Measurements from ENCODE around the gene SCNN1A.

SCNN1A gene

DNA sequence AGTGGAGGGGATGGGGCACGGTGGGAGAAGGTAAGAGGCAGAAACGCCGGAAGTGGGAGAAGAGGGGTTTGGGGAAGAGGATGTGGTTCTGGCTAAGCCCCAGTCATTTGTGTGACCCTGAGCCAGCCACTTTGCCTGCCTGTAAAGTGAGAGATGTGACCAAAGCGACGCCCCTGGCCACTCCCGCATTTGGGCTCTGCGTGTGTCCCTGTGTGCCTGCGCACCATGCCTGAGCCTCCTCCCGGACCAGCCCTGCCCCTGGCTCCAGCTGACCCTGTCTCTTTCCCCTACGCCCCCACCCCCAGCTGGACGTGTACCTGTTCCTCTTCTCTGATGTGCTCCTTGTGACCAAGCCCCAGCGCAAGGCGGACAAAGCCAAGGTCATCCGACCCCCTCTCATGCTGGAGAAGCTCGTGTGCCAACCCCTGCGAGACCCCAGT is 56.9 kb downstream of the SCNN1A start:
- no peak for DNase-seq (ENCODE audit: low read depth in 3 of 3)

GRCh38 chr12:6317693-6318439 is 57.5 kb downstream of the SCNN1A start:
- no peak for DNase-seq (ENCODE audit: low read depth in 3 of 3)

DNA sequence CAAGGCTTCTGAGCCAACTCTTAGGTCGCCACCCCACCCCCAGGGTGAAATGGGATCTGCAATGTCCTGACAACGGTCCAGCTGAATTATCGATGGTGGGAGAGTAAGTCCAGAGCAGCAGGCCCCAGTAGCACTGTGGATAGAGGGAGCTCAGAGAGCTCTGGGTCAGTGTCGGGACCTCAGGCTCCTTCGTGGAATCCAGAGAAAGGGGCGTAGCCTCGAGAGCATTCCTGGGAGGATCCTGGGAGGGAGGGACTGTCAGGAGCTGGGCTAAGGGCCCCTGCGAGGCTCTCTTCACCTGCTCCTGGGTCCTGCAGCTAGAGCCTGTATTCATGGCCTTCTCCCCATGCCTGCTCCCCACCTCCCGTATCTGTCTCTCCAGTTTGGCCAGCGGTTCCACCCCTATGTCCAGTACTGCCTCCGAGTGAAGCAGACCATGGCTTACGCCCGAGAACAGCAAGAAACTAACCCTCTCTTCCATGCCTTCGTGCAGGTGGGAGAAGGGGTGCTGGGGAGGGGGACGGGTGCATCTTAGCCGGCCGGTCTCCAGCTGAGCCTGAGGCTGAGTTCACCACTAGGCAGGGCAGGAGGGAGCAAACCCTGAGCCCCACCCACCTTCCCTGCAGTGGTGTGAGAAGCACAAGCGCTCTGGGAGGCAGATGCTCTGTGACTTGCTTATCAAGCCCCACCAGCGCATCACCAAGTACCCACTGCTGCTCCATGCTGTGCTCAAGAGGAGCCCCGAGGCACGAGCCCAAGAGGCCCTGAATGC is 58.3 kb downstream of the SCNN1A start:
- DNase-seq (ENCODE audit: low read depth in 3 of 3): no peak

GRCh38 chr12:6315704-6316597 is 59.4 kb downstream of the SCNN1A start:
- no peak for DNase-seq (ENCODE audit: low read depth in 3 of 3)

DNA sequence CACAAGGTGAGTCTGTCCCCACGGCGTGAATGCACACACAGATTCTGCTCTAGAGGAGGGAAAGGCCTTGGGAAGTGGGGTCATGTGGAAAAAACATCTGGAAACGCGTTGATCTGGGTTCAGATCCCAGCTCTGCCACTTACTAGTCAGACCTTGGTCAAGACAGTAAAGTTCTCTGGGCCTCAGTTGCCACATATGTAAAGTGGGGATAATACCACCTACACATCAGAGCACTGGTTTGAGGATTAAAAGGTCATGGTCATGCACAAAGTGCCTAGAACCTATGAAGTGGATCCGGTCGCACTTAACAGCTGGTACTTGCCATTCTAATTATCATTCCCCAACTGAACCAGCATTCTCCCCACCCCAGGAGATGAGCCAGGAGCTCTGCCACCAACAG is 60.2 kb downstream of the SCNN1A start:
- no peak for DNase-seq (ENCODE audit: low read depth in 3 of 3)

- DNase-seq (ENCODE audit: low read depth in 3 of 3): no peak
These were observed 60.6 kb downstream of the SCNN1A start for GRCh38 chr12:6314776-6315175.

GRCh38 chr12:6313326-6313940 is 61.9 kb downstream of the SCNN1A start:
- no peak for DNase-seq (ENCODE audit: low read depth in 3 of 3)

DNA sequence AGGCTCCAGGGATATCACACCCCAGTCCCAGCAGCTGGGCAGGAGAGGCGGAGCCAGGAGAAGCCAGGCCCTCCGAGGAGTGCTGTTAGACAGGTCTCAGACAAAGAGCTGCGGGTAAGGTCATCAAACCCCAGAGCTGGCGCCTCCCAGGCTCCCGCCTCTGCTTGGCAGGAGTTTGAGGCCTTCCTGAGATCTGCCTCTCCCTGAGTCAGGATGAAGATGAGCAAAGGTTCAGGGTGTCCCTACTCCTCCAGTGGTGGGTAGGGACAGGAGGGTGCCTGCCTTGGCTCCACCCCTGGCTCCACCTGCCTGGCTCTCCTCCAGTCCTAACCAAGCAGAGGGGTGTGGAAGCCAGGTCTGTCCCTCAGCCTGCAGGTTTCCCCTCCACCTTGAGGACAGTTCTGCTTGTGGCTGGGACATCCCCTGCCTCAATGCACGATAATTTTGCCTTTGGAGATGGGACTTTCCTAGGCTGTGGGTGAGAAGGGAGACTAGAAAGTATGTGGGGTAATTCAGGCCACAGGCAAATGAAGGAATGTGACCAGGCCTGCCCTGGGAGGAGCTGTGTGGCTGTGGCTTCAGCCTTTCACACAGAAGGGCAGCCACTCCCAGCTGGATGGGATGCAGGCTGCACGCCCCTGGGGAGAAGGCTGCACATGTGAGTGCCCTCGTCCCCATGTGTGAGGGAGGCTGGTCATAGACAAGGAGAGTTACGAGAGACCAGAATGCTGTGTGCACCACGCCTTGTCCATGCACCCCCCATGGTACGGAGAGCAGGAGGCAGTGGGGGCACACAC is 62.6 kb downstream of the SCNN1A start:
- no peak for DNase-seq (ENCODE audit: low read depth in 3 of 3)

DNA sequence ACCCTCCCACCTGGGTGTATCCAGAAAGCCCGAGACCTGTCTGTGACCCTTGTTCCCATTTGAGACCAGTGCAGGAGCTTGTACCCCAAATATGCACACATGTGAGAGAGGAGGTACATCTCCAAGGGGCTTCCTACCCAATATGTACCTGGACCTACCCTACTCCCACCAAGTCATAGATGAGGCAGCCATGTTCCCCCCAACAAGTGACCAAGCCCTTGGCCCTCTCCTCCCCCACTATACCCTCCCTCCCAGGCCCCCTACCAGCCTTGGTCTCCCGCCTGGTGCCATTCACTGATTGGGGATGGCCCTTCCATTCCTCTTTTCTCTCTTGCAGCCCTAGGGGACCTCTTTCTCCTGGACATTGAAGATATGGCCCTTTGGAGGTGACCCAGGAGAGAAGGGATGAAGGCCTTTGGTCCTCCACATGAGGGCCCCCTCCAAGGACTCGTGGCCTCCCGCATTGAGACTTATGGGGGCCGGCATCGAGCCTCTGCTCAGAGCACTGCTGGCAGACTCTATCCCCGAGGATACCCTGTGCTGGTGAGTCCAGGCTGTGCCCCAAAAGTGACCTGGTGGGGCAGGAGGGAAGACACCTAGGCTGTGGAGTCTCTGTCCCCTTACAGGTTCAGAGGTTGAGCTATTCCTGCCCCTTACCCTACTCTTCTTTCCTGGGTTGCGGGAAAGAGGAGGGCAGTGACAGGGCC is 63.4 kb downstream of the SCNN1A start:
- no peak for DNase-seq (ENCODE audit: low read depth in 3 of 3)

- DNase-seq (ENCODE audit: low read depth in 3 of 3): no peak
These were observed 64.4 kb downstream of the SCNN1A start for GRCh38 chr12:6310771-6311610.

DNA sequence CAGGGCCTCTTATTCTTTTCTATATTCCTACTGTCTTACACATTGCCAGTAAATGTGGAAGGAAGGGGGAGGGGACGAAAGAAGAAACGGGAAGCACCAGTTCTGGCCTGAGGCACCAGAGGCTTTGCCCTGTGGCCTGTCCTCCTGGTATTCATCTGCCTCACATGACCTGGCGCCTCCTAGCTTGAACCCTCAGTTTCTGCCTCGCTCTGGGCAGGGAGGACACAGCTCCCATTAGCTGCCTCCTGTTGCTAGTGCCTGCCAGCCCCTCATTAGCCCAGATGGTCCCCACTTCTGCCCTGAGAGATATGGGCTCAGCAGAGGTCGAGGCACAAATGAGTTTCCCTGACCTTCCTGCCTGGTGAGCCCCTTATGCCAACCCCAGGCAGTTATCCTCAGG is 67.8 kb downstream of the SCNN1A start:
- DNase-seq (ENCODE audit: low read depth in 3 of 3): no peak

GRCh38 chr12:6306599-6307220 is 68.7 kb downstream of the SCNN1A start:
- DNase-seq (ENCODE audit: low read depth in 3 of 3): no peak

DNA sequence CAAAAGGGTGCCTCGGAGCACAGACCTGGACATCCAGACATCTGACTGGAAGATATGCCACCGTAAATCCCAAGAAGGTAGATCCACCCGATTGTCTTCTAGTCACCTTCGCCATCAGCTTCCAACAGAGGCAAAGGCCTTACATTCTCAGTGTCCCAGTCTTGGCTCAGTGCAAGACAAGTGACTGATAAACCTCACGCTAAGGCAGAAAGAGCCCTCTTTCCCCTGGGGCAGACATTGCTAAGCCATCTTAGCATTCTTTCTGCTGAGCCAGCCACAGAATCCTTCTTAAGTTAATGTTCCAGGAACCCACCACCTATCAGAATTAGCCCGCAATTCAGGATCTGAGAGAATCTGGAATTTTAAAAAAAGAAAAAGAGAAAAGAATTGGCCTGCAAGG is 69.2 kb downstream of the SCNN1A start:
- no peak for DNase-seq (ENCODE audit: low read depth in 3 of 3)

DNA sequence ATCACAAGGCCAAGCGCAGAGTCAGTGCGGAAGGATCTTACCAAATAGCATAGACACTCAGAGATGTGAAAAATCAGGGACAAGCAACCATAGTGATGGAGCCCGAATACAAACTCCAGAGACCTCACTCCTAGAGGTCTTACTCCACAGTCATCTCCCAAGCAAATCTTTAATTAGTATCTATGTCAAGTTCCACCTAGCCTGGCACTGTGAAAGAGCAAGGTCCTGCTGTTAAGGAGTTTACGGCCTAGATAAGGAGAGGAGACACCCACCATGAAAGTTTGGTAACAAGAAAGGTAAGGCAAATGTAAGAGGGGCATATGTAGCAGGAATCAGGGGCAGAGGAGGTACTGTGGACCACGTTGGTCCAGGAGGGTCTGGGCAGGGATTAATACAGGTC is 72.3 kb downstream of the SCNN1A start:
- DNase-seq (ENCODE audit: low read depth in 3 of 3): no peak

GRCh38 chr12:6302621-6303020 is 72.7 kb downstream of the SCNN1A start:
- no peak for DNase-seq (ENCODE audit: low read depth in 3 of 3)

- no peak for DNase-seq (ENCODE audit: low read depth in 3 of 3)
These were observed 73.6 kb downstream of the SCNN1A start for GRCh38 chr12:6301721-6302120.

DNA sequence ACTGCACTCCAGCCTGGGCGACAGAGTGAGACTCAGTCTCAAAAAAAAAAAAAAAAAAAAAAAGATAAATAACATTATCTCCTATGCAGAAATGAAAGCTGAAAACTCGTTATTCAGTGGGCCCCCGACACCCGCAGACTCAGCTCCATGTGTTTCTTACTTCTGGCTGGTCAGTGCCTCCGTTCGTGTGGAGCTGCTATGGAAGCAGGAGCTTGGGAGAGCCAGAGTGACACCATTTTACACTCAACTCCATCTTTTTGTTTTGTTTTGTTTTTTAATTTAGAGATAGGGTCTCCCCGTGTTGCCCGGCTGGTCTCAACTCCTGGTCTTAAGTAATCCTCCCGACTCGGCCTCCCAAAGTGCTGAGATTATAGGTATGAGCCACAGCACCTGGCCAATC is 78.2 kb downstream of the SCNN1A start:
- DNase-seq (ENCODE audit: low read depth in 3 of 3): no peak

All from stimulated activated CD4-positive, alpha-beta T cell treated with anti-CD3 and anti-CD28 coated beads, TNF-alpha, amount 100 ng/mL, for 24 hours (primary cell).